ENCODE results near the gene BRD9.
"Not testable (repeated sequence)": the region's sequence is repeated elsewhere in the genome, so short reads cannot be mapped to it uniquely, and the experiment has no call there.

BRD9 gene

GRCh38 chr5:852018-852417, 40.6 kb downstream of the BRD9 start:
- H3K36me3 ChIP-seq (replicated peaks), result no peaks in the 10 kb centered on the region
- no peak overlapping the region for H3K27ac ChIP-seq
- no peak for TF ChIP-seq CTCF (IDR thresholded peaks at IDR 0.05; ENCODE audit: low read depth, low read length, missing control alignments)
- no peak for DNase-seq
- no peak overlapping the region for H3K4me3 ChIP-seq (ENCODE audit: low read depth, low read length)
- in situ Hi-C loops (cut with HindIII; ENCODE audit: low pct_ligation_motif_present, low sequenced_read_pairs), result no loop called here
- H3K27me3 ChIP-seq (replicated peaks), result peaks cover 9% of the 10 kb centered on the region

GRCh38 chr5:851553-851952, 41.0 kb downstream of the BRD9 start:
- no peaks in the 10 kb centered on the region for H3K36me3 ChIP-seq (replicated peaks)

GRCh38 chr5:851076-851475, 41.5 kb downstream of the BRD9 start:
- no peaks in the 10 kb centered on the region for H3K36me3 ChIP-seq (replicated peaks)
- no peak overlapping the region for H3K27ac ChIP-seq
- peaks cover 9% of the 10 kb centered on the region for H3K27me3 ChIP-seq (replicated peaks)
- no peak for TF ChIP-seq CTCF (IDR thresholded peaks at IDR 0.05; ENCODE audit: low read depth, low read length, missing control alignments)
- no peak for DNase-seq
- in situ Hi-C loops (cut with HindIII; ENCODE audit: low pct_ligation_motif_present, low sequenced_read_pairs), result no loop called here
- H3K4me3 ChIP-seq (ENCODE audit: low read depth, low read length), result no peak overlapping the region

More at GRCh38 chr5:851553-851952, 41.0 kb downstream of the BRD9 start:
- H3K27me3 ChIP-seq (replicated peaks), result peaks cover 9% of the 10 kb centered on the region
- no peak for DNase-seq
- in situ Hi-C loops (cut with HindIII; ENCODE audit: low pct_ligation_motif_present, low sequenced_read_pairs), result no loop called here
- no peak overlapping the region for H3K27ac ChIP-seq
- TF ChIP-seq CTCF (IDR thresholded peaks at IDR 0.05; ENCODE audit: low read depth, low read length, missing control alignments), result no peak
- H3K4me3 ChIP-seq (ENCODE audit: low read depth, low read length), result no peak overlapping the region

GRCh38 chr5:850511-851006, 42.0 kb downstream of the BRD9 start, which contains the start of gene ZDHHC11:
TSS of gene ZDHHC11 (minus strand) at chr5:850986. CDS start at chr5:850602, 384 bp downstream.
- in situ Hi-C loops (cut with HindIII; ENCODE audit: low pct_ligation_motif_present, low sequenced_read_pairs), result no loop called here
- H3K4me3 ChIP-seq (ENCODE audit: low read depth, low read length), result no peak within 1 kb of the TSS
- H3K27me3 ChIP-seq (replicated peaks), result peaks cover 9% of the 10 kb centered on the region
- TF ChIP-seq CTCF (IDR thresholded peaks at IDR 0.05; ENCODE audit: low read depth, low read length, missing control alignments), result no peak
- no peaks in the 10 kb centered on the region for H3K36me3 ChIP-seq (replicated peaks)
- no peak within 1 kb of the TSS for H3K27ac ChIP-seq
- DNase-seq, result no peak

GRCh38 chr5:849651-850301, 42.8 kb downstream of the BRD9 start:
- no peak for DNase-seq
- Histone ChIP-seq H3K36me3 (replicated peaks) (no peaks in the 10 kb centered on the region), H3K27ac (no peak overlapping the region), H3K4me3 (ENCODE audit: low read depth, low read length) (no peak overlapping the region), H3K27me3 (replicated peaks) (peaks cover 9% of the 10 kb centered on the region)
- no peak for TF ChIP-seq CTCF (IDR thresholded peaks at IDR 0.05; ENCODE audit: low read depth, low read length, missing control alignments)
- in situ Hi-C loops (cut with HindIII; ENCODE audit: low pct_ligation_motif_present, low sequenced_read_pairs), result no loop called here

GRCh38 chr5:848671-849111, 43.9 kb downstream of the BRD9 start:
- Histone ChIP-seq H3K4me3 (ENCODE audit: low read depth, low read length) (no peak overlapping the region), H3K27ac (no peak overlapping the region), H3K36me3 (replicated peaks) (no peaks in the 10 kb centered on the region), H3K27me3 (replicated peaks) (peaks cover 9% of the 10 kb centered on the region)
- no peak for DNase-seq
- in situ Hi-C loops (cut with HindIII; ENCODE audit: low pct_ligation_motif_present, low sequenced_read_pairs), result no loop called here
- no peak for TF ChIP-seq CTCF (IDR thresholded peaks at IDR 0.05; ENCODE audit: low read depth, low read length, missing control alignments)

GRCh38 chr5:847736-848135, 44.9 kb downstream of the BRD9 start:
- H3K4me3 ChIP-seq (ENCODE audit: low read depth, low read length); H3K27ac ChIP-seq; H3K36me3 ChIP-seq (replicated peaks); DNase-seq; in situ Hi-C loops (cut with HindIII; ENCODE audit: low pct_ligation_motif_present, low sequenced_read_pairs); H3K27me3 ChIP-seq (replicated peaks): not testable (repeated sequence)

GRCh38 chr5:847212-847611, 45.4 kb downstream of the BRD9 start:
- H3K36me3 ChIP-seq (replicated peaks); H3K4me3 ChIP-seq (ENCODE audit: low read depth, low read length); DNase-seq; H3K27me3 ChIP-seq (replicated peaks); H3K27ac ChIP-seq; in situ Hi-C loops (cut with HindIII; ENCODE audit: low pct_ligation_motif_present, low sequenced_read_pairs): not testable (repeated sequence)
